MM.1S (cell line): ENCODE data around the gene DNAH6.

ENCODE experiments used
- CTCF ChIP-seq: fragments of 300-600 bp; sonication (generic); IDR thresholded peaks from 2 replicates; pipeline ENCODE4 v1.5.1; 2016; ENCODE audit warnings: antibody characterized with exemption, low read length, mixed read lengths
- EZH2phosphoT487 ChIP-seq: fragments of 300-600 bp; sonication (generic); IDR thresholded peaks from 2 replicates; pipeline ENCODE4 v1.6.1; 2018; ENCODE audit warnings: antibody characterized with exemption, low read length

- TF ChIP-seq CTCF, result no peak
- TF ChIP-seq EZH2phosphoT487, result no peak
Measured at GRCh38 chr2:84646514-84646913, 130.2 kb downstream of the DNAH6 start.
